Left lung (tissue), 10 donors: ENCODE results near the gene PIAS1. TPM values are rescaled to one million over a fixed set of nuclear protein-coding genes. Genes with fewer than 3 reads are reported as not detected.

Experiments used
- ATAC-seq: fragments of 200-7000 bp; cut with Tn5 transposase; one replicate; pipeline ENCODE4 v1.9.1; 2020; ENCODE audit warnings: moderate library complexity
- DNase-seq, 4 donors: peaks; one replicate each; pipeline ENCODE4 v3.0.0-alpha.2; 2013 to 2020
- H3K27ac ChIP-seq, 2 donors: fragments of 200-600 bp; sonication (generic) in 1 of 2; one replicate each; pipeline versions ENCODE4 v1.5.0 to v1.8.0; 2020 to 2021
- H3K27me3 ChIP-seq, 2 donors: fragments of 200-600 bp; sonication (generic) in 1 of 2; one replicate each; pipeline versions ENCODE4 v1.5.0 to v1.8.0; 2020 to 2021
- H3K36me3 ChIP-seq, 2 donors: fragments of 200-600 bp; sonication (generic) in 1 of 2; one replicate each; pipeline versions ENCODE4 v1.5.0 to v1.8.0; 2020 to 2021
- H3K4me1 ChIP-seq, 2 donors: fragments of 200-600 bp; one replicate each; pipeline ENCODE4 v1.8.0; 2021
- H3K4me3 ChIP-seq, 2 donors: fragments of 200-600 bp; sonication (generic) in 1 of 2; one replicate each; pipeline versions ENCODE4 v1.5.0 to v1.8.0; 2020 to 2021; ENCODE audit warnings: mild to moderate bottlenecking in 1 of 2
- H3K9me3 ChIP-seq, 2 donors: fragments of 200-600 bp; sonication (generic) in 1 of 2; one replicate each; pipeline versions ENCODE4 v1.5.0 to v1.8.0; 2020 to 2021
- intact Hi-C, 2 donors: fragments of 100-400 bp; cut with DNase I; formaldehyde crosslinking; loops; one replicate each; pipeline versions ENCODE4 v1.11.2 to v1.14.2; 2022
- polyA plus RNA-seq, 6 donors: library from polyadenylated mRNA; unstranded; fragments of 120-200 nt; gene quantifications; one replicate each; pipeline ENCODE4 v1.2.1, GENCODE V29; 2013; ENCODE audit not compliant: insufficient read length in 6 of 6
- total RNA-seq, 2 donors: library from RNA; stranded (reverse); fragmentation: NEBNext Ultra II Directional; extraction: Animal tissue kit (Norgen Biotek cat#: 25700); gene quantifications; one replicate each; pipeline ENCODE4 v1.2.1, GENCODE V29; 2021
- TF ChIP-seq, protein P1 (sequence below), 2 donors: fragments of 200-600 bp; sonication (generic) in 1 of 2; IDR thresholded peaks; one replicate each; pipeline versions ENCODE4 v1.5.0 to v1.8.0; 2021; ENCODE audit warnings: antibody characterized with exemption in 2 of 2
- donor health status: DM: no; HTN: yes; CAD: no.
- donor health status: DM: no; HTN: no; CAD: no.

Gene PIAS1
- total and polyA plus RNA-seq, 8 donors, result 44.9 to 71.4 (median 63.3) TPM

GRCh38 chr15:68078365-68078764 is 24.2 kb downstream of the PIAS1 start:
- no peaks in the 10 kb centered on the region for H3K36me3 ChIP-seq
- H3K27ac ChIP-seq, result no peak overlapping the region
- TF ChIP-seq, protein P1, sequence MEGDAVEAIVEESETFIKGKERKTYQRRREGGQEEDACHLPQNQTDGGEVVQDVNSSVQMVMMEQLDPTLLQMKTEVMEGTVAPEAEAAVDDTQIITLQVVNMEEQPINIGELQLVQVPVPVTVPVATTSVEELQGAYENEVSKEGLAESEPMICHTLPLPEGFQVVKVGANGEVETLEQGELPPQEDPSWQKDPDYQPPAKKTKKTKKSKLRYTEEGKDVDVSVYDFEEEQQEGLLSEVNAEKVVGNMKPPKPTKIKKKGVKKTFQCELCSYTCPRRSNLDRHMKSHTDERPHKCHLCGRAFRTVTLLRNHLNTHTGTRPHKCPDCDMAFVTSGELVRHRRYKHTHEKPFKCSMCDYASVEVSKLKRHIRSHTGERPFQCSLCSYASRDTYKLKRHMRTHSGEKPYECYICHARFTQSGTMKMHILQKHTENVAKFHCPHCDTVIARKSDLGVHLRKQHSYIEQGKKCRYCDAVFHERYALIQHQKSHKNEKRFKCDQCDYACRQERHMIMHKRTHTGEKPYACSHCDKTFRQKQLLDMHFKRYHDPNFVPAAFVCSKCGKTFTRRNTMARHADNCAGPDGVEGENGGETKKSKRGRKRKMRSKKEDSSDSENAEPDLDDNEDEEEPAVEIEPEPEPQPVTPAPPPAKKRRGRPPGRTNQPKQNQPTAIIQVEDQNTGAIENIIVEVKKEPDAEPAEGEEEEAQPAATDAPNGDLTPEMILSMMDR (IDR thresholded peaks at IDR 0.05), result no peak
- H3K4me3 ChIP-seq, result no peak overlapping the region
- intact Hi-C loops, result no loop called here
- DNase-seq (no peak), ATAC-seq (no peak)
- H3K27me3 ChIP-seq, result no peaks in the 10 kb centered on the region
- no peaks in the 10 kb centered on the region for H3K9me3 ChIP-seq
- peaks cover 5 to 71% of the 10 kb centered on the region in 2 donors for H3K4me1 ChIP-seq

DNA sequence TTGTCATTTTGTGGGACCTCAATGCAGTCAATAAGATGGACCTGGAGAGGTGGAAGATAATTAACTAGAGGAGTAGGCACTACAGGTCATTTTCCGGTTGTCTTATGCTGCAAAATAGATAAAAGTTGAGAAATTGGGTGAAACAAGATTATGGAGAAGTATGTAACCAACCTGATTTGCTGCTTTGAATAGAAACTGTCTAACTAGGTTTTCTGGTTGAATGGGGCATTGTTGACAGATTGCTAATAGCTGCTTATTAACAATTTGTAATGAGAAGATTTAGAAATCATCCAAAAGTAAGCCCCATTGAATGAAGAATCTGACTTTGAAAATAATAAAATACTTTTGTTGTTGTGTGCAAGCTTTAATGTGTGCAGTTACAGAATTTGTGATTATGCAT is 26.2 kb downstream of the PIAS1 start:
- H3K27me3 ChIP-seq, result no peaks in the 10 kb centered on the region
- intact Hi-C loops, result no loop called here
- ATAC-seq (no peak), DNase-seq (no peak)
- H3K4me1 ChIP-seq, result peaks cover 5 to 88% of the 10 kb centered on the region in 2 donors
- TF ChIP-seq, protein P1 (IDR thresholded peaks at IDR 0.05), result no peak
- H3K9me3 ChIP-seq, result no peaks in the 10 kb centered on the region
- no peaks in the 10 kb centered on the region for H3K36me3 ChIP-seq
- no peak overlapping the region for H3K4me3 ChIP-seq
- H3K27ac ChIP-seq, result no peak overlapping the region

GRCh38 chr15:68080783-68081182 is 26.7 kb downstream of the PIAS1 start:
- peaks cover 5 to 87% of the 10 kb centered on the region in 2 donors for H3K4me1 ChIP-seq
- H3K36me3 ChIP-seq, result no peaks in the 10 kb centered on the region
- ATAC-seq (no peak), DNase-seq (no peak)
- no peak overlapping the region for H3K27ac ChIP-seq
- TF ChIP-seq, protein P1 (IDR thresholded peaks at IDR 0.05), result no peak
- H3K27me3 ChIP-seq, result no peaks in the 10 kb centered on the region
- H3K4me3 ChIP-seq, result no peak overlapping the region
- no peaks in the 10 kb centered on the region for H3K9me3 ChIP-seq
- intact Hi-C loops, result no loop called here

DNA sequence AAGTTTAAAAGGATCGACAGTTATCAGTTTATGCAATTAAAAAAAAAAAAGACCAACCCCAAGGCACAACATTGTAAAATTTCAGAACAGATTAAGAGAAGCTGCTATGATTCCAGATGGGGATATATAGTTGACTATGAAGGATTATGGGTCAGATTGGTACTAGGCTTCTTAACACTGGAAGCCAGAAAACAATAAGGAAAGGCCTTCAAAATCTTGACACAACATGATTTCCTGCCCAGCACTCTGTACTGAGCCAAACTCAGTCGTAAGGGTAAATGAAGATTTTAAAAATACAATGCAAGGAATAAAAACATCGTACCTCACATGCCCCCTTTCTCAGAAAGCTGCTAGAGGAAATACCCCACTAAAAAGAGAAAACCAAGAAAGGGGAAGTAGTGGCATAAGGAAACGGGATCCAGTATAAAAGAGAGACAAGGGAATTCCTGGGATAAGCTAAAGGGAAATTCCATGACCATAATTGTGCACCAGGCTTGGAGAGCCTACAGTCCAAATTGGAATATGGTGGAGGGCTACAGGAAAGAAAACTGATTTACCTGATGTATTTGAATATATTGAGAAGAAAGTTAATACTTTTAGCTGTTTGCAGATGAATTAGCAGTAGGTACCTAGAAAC is 27.9 kb downstream of the PIAS1 start:
- TF ChIP-seq, protein P1 (IDR thresholded peaks at IDR 0.05), result no peak

GRCh38 chr15:68082735-68083134 is 28.6 kb downstream of the PIAS1 start:
- peaks cover 5 to 77% of the 10 kb centered on the region in 2 donors for H3K4me1 ChIP-seq
- no peak for DNase-seq
- TF ChIP-seq, protein P1 (IDR thresholded peaks at IDR 0.05), result no peak
- H3K27me3 ChIP-seq, result no peaks in the 10 kb centered on the region
- H3K36me3 ChIP-seq, result peaks cover 0 to 14% of the 10 kb centered on the region in 2 donors
- H3K27ac ChIP-seq, result peak overlapping the region in 1 of 2 donors; percentile 14
- no peaks in the 10 kb centered on the region for H3K9me3 ChIP-seq
- ATAC-seq, result no peak
- intact Hi-C loops, result no loop called here
- H3K4me3 ChIP-seq, result no peak overlapping the region

More for the DNA sequence above, 27.9 kb downstream of the PIAS1 start:
- H3K9me3 ChIP-seq, result no peaks in the 10 kb centered on the region
- no peak for ATAC-seq
- intact Hi-C loops, result no loop called here
- H3K4me3 ChIP-seq, result no peak overlapping the region
- peaks cover 0 to 7% of the 10 kb centered on the region in 2 donors for H3K36me3 ChIP-seq
- H3K27me3 ChIP-seq, result no peaks in the 10 kb centered on the region
- DNase-seq, result no peak
- H3K27ac ChIP-seq, result peak overlapping the region in 1 of 2 donors; percentile 14
- peaks cover 5 to 79% of the 10 kb centered on the region in 2 donors for H3K4me1 ChIP-seq
